IMR-90 (cell line): ENCODE data around the gene KLC4. TPM values are rescaled to one million over a fixed set of nuclear protein-coding genes. Genes with fewer than 3 reads are reported as not detected.

ENCODE experiments used
- ATAC-seq: fragments of 200-7000 bp; cut with Tn5 transposase; 2 replicates; pipeline ENCODE4 v1.9.1; 2020; ENCODE audit warnings: low read depth, mild to moderate bottlenecking, moderate library complexity
- BruUV-seq: library from RNA; stranded (reverse); fragments of 400-500 nt; replicated peaks from 2 replicates; lab custom pipeline; 2021; lab: Mats Ljungman, UMichigan
- CTCF ChIA-PET: fragments of 300-600 bp; formaldehyde crosslinking; extraction: SDS; loops from one replicate; lab custom pipeline; 2021; ENCODE audit warnings: antibody characterized with exemption; lab: Yijun Ruan, JAX
- POLR2A ChIA-PET: fragments of 300-600 bp; sonication (Branson Sonifier 250); formaldehyde crosslinking; loops from one replicate; lab custom pipeline; 2022; ENCODE audit warnings: antibody characterized with exemption; ENCODE audit not compliant: unreplicated experiment; lab: Charles Lee
- DNase-seq: peaks from one replicate; pipeline ENCODE4 v3.0.0; 2013
- H2AFZ ChIP-seq: replicated peaks from 2 replicates; pipeline ENCODE3; 2013; ENCODE audit warnings: low read length, mild to moderate bottlenecking; ENCODE audit not compliant: poor library complexity
- H2AK5ac ChIP-seq: 2 replicates; pipeline ENCODE4 v1.6.1; 2013; ENCODE audit warnings: low read depth, low read length, inconsistent platforms
- H2AK9ac ChIP-seq: replicated peaks from 2 replicates; pipeline ENCODE3; 2013; ENCODE audit warnings: mild to moderate bottlenecking, low read depth, low read length, moderate library complexity; ENCODE audit not compliant: poor library complexity
- H2BK120ac ChIP-seq: 2 replicates; pipeline ENCODE4 v1.6.1; 2013; ENCODE audit warnings: low read depth, low read length, inconsistent platforms
- H2BK15ac ChIP-seq: 3 replicates; pipeline ENCODE4 v1.6.1; 2013; ENCODE audit warnings: low read depth, low read length, inconsistent platforms
- H2BK20ac ChIP-seq: 2 replicates; pipeline ENCODE4 v1.6.1; 2013; ENCODE audit warnings: low read depth, mild to moderate bottlenecking, inconsistent platforms, low read length, moderate library complexity
- H2BK5ac ChIP-seq: 2 replicates; pipeline ENCODE4 v1.6.1; 2013; ENCODE audit warnings: mild to moderate bottlenecking, low read depth, low read length, inconsistent platforms; ENCODE audit not compliant: poor library complexity, severe bottlenecking
- H3K14ac ChIP-seq: replicated peaks from 2 replicates; pipeline ENCODE4 v1.6.1; 2013; ENCODE audit warnings: low read depth, low read length, inconsistent platforms
- H3K18ac ChIP-seq: 2 replicates; pipeline ENCODE4 v1.6.1; 2013; ENCODE audit warnings: low read depth, low read length, control low read depth
- H3K23ac ChIP-seq: 2 replicates; pipeline ENCODE4 v1.6.1; 2013; ENCODE audit warnings: low read depth, low read length, inconsistent platforms
- H3K27ac ChIP-seq: 2 replicates; pipeline ENCODE4 v1.5.1; 2013; ENCODE audit warnings: mild to moderate bottlenecking, control low read depth, low read length; ENCODE audit not compliant: insufficient read depth
- H3K27me3 ChIP-seq: 2 replicates; pipeline ENCODE4 v1.6.1; 2013; ENCODE audit warnings: low read length; ENCODE audit not compliant: control insufficient read depth, insufficient read depth
- H3K36me3 ChIP-seq: 2 replicates; pipeline ENCODE4 v1.6.1; 2013; ENCODE audit warnings: low read length, mixed read lengths; ENCODE audit not compliant: control insufficient read depth, insufficient read depth
- H3K4ac ChIP-seq: 2 replicates; pipeline ENCODE4 v1.6.1; 2013; ENCODE audit warnings: low read depth, low read length, inconsistent platforms
- H3K4me1 ChIP-seq: 2 replicates; pipeline ENCODE4 v1.6.1; 2013; ENCODE audit warnings: low read length, mixed read lengths; ENCODE audit not compliant: control insufficient read depth, insufficient read depth
- H3K4me2 ChIP-seq: 2 replicates; pipeline ENCODE4 v1.6.1; 2013; ENCODE audit warnings: low read depth, mild to moderate bottlenecking, control low read depth, low read length, moderate library complexity
- H3K4me3 ChIP-seq: 2 replicates; pipeline ENCODE4 v1.5.1; 2013; ENCODE audit warnings: low read depth, mild to moderate bottlenecking, control low read depth, low read length, moderate library complexity; ENCODE audit not compliant: insufficient read depth
- H3K56ac ChIP-seq: 2 replicates; pipeline ENCODE4 v1.6.1; 2013; ENCODE audit warnings: low read length, inconsistent platforms; ENCODE audit not compliant: insufficient read depth; ENCODE audit errors: extremely low read depth
- H3K79me1 ChIP-seq, 2 experiments: 2 replicates each; pipeline ENCODE4 v1.6.1; 2013; ENCODE audit warnings: low read length in 2 of 2, inconsistent platforms in 1 of 2, low read depth in 1 of 2
- H3K9ac ChIP-seq: 2 replicates; pipeline ENCODE4 v1.6.1; 2013; ENCODE audit warnings: low read depth, low read length, control low read depth
- H3K9me1 ChIP-seq: 2 replicates; pipeline ENCODE4 v1.6.1; 2013; ENCODE audit warnings: low read length, inconsistent platforms; ENCODE audit not compliant: insufficient read depth
- H3K9me3 ChIP-seq: 2 replicates; pipeline ENCODE4 v1.6.1; 2013; ENCODE audit warnings: low read length; ENCODE audit not compliant: control insufficient read depth, insufficient read depth
- H4K20me1 ChIP-seq: 2 replicates; pipeline ENCODE4 v1.6.1; 2013; ENCODE audit warnings: low read length, inconsistent platforms; ENCODE audit not compliant: insufficient read depth
- H4K5ac ChIP-seq: 2 replicates; pipeline ENCODE4 v1.6.1; 2013; ENCODE audit warnings: mild to moderate bottlenecking, low read depth, low read length, control low read depth
- H4K8ac ChIP-seq, 2 experiments: 2 replicates each; pipeline ENCODE4 v1.6.1; 2013; ENCODE audit warnings: low read depth in 2 of 2, low read length in 2 of 2, control low read depth in 1 of 2, inconsistent platforms in 1 of 2
- H4K91ac ChIP-seq: 2 replicates; pipeline ENCODE4 v1.6.1; 2013; ENCODE audit warnings: low read depth, low read length, inconsistent platforms; ENCODE audit not compliant: insufficient read depth
- CHD1 ChIP-seq: IDR thresholded peaks from 2 replicates; pipeline ENCODE4 v1.6.1; 2012; ENCODE audit warnings: low read depth, low read length, improper control_type of control experiment
- MAZ ChIP-seq: IDR thresholded peaks from 2 replicates; pipeline ENCODE4 v1.6.1; 2012; ENCODE audit warnings: low read depth, mild to moderate bottlenecking, low read length, improper control_type of control experiment, moderate library complexity, borderline replicate concordance
- POLR2A ChIP-seq: IDR thresholded peaks from 2 replicates; pipeline ENCODE4 v1.6.1; 2012; ENCODE audit warnings: mild to moderate bottlenecking, low read depth, low read length
- RCOR1 ChIP-seq: IDR thresholded peaks from 2 replicates; pipeline ENCODE4 v1.6.1; 2012; ENCODE audit warnings: mild to moderate bottlenecking, low read length, improper control_type of control experiment; ENCODE audit not compliant: insufficient replicate concordance
- SMC3 ChIP-seq: fragments of 150-350 bp; IDR thresholded peaks from 2 replicates; pipeline ENCODE4 v1.6.1; 2016; ENCODE audit warnings: low read depth, mild to moderate bottlenecking, antibody characterized with exemption, low read length, moderate library complexity
- WGBS, 2 experiments: methylation state at CpG; one replicate each; pipeline versions ENCODE4 v1.1.5 to v1.1.7; 2013; ENCODE audit warnings: missing lambda C conversion rate in 2 of 2; ENCODE audit not compliant: insufficient read length in 1 of 2; ENCODE audit errors: extremely low coverage in 2 of 2; 5-methylcytosine and 5-hydroxymethylcytosine counted together
- dilution Hi-C: fragments of 300-500 bp; cut with HindIII; formaldehyde crosslinking; loops from one replicate; pipeline ENCODE4 v1.14.3; 2018; ENCODE audit warnings: low sequenced_read_pairs; ENCODE audit not compliant: unreplicated experiment
- in situ Hi-C: fragments of 300-500 bp; cut with MboI; formaldehyde crosslinking; loops from 3 replicates; pipeline ENCODE4 v1.14.3; 2019; ENCODE audit warnings: low sequenced_read_pairs, inconsistent platforms, mixed read lengths
- intact Hi-C: fragments of 100-400 bp; cut with micrococcal nuclease; formaldehyde crosslinking; loops from 2 replicates; pipeline ENCODE4 v1.10.0; 2022
- polyA plus RNA-seq, 3 experiments: library from polyadenylated mRNA; depleted of rRNA; stranded (reverse); fragments of >200 nt; gene quantifications; 2 replicates each; pipeline ENCODE4 v1.2.3, GENCODE V29; 2012; ENCODE audit warnings: low replicate concordance in 1 of 3
- total RNA-seq: library from RNA; depleted of rRNA; stranded (reverse); fragments of >200 nt; gene quantifications from 2 replicates; pipeline ENCODE4 v1.2.3, GENCODE V29; 2012
- TF ChIP-seq, protein P1 (sequence below): fragments of 150-350 bp; IDR thresholded peaks from 2 replicates; pipeline ENCODE4 v1.6.1; 2017; ENCODE audit warnings: mild to moderate bottlenecking, antibody characterized with exemption, low read length, low read depth

Gene KLC4
- total and polyA plus RNA-seq, 2 of the 4 experiments (the other 2 are of a cell fraction): 10.9 to 13.0 TPM

DNA sequence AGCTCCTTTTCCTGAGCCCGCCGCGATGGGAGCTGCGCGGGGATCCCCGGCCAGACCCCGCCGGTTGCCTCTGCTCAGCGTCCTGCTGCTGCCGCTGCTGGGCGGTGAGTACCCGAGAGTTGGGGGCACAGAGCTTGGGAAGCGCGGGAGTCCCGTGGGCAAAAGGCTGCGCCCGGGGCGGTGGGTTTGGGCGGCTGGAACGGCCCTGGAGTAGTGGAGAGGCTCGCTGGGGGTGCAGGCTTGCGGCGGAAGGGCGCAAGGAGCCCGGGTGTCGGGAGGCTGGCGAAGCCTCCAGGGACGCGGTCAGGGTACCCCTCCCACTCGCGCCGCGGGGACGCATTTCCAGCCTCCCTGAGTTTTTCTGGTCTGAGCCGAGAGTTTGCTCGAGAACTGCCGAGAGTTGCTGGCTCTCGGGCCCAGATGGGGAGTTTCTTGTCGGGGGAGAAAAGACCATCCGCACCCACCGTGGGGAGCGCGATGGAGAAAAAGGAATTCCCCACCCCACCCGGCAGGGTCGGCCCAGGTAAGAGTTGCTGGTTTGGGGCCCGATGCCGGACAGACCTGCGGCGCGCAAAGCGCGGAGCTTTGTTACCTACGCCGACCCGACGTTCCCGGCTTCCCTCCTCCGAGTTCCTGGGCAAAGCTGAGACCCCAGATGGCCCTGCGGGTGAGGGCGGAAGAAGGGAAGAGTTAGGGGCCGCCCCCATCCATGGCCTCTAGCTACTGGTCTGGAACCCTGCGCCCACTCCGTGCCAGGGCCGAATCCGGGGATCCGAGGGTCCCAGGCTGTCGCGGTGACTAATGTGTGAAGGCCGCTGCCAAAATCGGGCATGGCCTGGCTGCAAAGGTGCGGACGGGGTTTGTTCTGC, 17.3 kb downstream of the KLC4 start:
- Histone ChIP-seq H3K9ac (peak overlapping the region; percentile 92), H3K27me3 (no peaks in the 10 kb centered on the region), H3K9me3 (no peaks in the 10 kb centered on the region), H3K79me1 (peaks cover 11 to 56% of the 10 kb centered on the region in 2 experiments), H2BK5ac (peak overlapping the region; percentile 84), H2AK9ac (peak overlapping the region; percentile 93), H3K27ac (peak overlapping the region; percentile 77), H4K20me1 (peaks cover 24% of the 10 kb centered on the region), H2BK15ac (peak overlapping the region; percentile 47; the same call in 1 of the 3 replicates), H3K4me1 (peaks cover 26% of the 10 kb centered on the region), H2AK5ac (peak overlapping the region; percentile 68), H3K14ac (peak overlapping the region; percentile 97), H4K8ac (peak overlapping the region; percentile 35 to 73; a peak in 3 of 4 replicates), H4K91ac (peak overlapping the region; percentile 75), H2AFZ (peak overlapping the region; percentile 93), H3K4ac (peak overlapping the region; percentile 86), H3K18ac (peak overlapping the region; percentile 5; the same call in 1 of the 2 replicates), H3K9me1 (peaks cover 18% of the 10 kb centered on the region), H3K23ac (peak overlapping the region; percentile 93), H3K4me2 (peak overlapping the region; percentile 93), H4K5ac (peak overlapping the region; percentile 5; the same call in 1 of the 2 replicates), H2BK120ac (peak overlapping the region; percentile 76), H2BK20ac (peak overlapping the region; percentile 59), H3K36me3 (peaks cover 5% of the 10 kb centered on the region; the same call in 1 of the 2 replicates), H3K4me3 (peak overlapping the region; percentile 76), H3K56ac (peak overlapping the region; percentile 78; the same call in 1 of the 2 replicates)
- DNase-seq (peak; percentile 38), ATAC-seq (peak; percentile 6)
- TF ChIP-seq RCOR1 (no peak), SMC3 (peak; percentile 3; the same call in 1 of the 2 replicates), MAZ (0 out of 2 replicates have a peak, but pooled peaks have one; percentile 12), CHD1 (0 out of 2 replicates have a peak, but pooled peaks have one; percentile 46), POLR2A (peak; percentile 42; the same call in 1 of the 2 replicates)
- TF ChIP-seq, protein P1, sequence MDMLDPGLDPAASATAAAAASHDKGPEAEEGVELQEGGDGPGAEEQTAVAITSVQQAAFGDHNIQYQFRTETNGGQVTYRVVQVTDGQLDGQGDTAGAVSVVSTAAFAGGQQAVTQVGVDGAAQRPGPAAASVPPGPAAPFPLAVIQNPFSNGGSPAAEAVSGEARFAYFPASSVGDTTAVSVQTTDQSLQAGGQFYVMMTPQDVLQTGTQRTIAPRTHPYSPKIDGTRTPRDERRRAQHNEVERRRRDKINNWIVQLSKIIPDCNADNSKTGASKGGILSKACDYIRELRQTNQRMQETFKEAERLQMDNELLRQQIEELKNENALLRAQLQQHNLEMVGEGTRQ: no peak
- intact Hi-C loops: loop anchor here (2.0 kb wide), 1 partner anchor 14 kb away; no protein-coding TSS in a partner anchor
- in situ Hi-C loops: loop anchor here (5.0 kb wide), 1 partner anchor 51 kb away; no protein-coding TSS in a partner anchor
- BruUV-seq: no TSS peak
- dilution Hi-C loops: no loop called here
- 0% methylated on average over 17 of the region's 72 CpGs; no CpG with 5 or more reads in 1 of the 2 experiments for WGBS, 2 experiments
- ChIA-PET CTCF (interaction anchor here (1.5 kb wide), 1 partner anchor 67 kb away, joined by 7 read pairs; no protein-coding TSS in a partner anchor), POLR2A (interaction anchor here (0.6 to 0.7 kb wide), 2 partner anchors 23 to 109 kb away, joined by 3 read pairs; partner anchors contain the start of gene CUL7)
